PC-9 (cell line): ENCODE data around the gene TLL2. TPM values are rescaled to one million over a fixed set of nuclear protein-coding genes. Genes with fewer than 3 reads are reported as not detected.

ENCODE experiments used
- BruUV-seq: library from RNA; stranded (reverse); fragments of 400-500 nt; replicated peaks from 2 replicates; lab custom pipeline; 2021; lab: Mats Ljungman, UMichigan
- CTCF ChIA-PET: fragments of 300-600 bp; sonication (Branson Sonifier 250); formaldehyde crosslinking; loops from one replicate; lab custom pipeline; 2022; ENCODE audit warnings: antibody characterized with exemption; lab: Charles Lee
- POLR2A ChIA-PET: fragments of 300-600 bp; sonication (Branson Sonifier 250); formaldehyde crosslinking; loops from one replicate; lab custom pipeline; 2022; ENCODE audit warnings: antibody characterized with exemption; ENCODE audit not compliant: unreplicated experiment; lab: Charles Lee
- DNase-seq, 2 experiments: peaks; one replicate each; pipeline versions ENCODE4 v3.0.0 to v3.0.0-alpha.2; 2015 to 2022; ENCODE audit warnings: mixed read lengths in 1 of 2
- H2AFZ ChIP-seq: fragments of 200-600 bp; sonication (generic); 2 replicates; pipeline ENCODE4 v1.8.1; 2017; ENCODE audit warnings: antibody characterized with exemption
- H3F3A ChIP-seq: fragments of 200-600 bp; sonication (generic); 2 replicates; pipeline ENCODE4 v1.8.1; 2017; ENCODE audit warnings: antibody characterized with exemption, mild to moderate bottlenecking, low read depth; ENCODE audit not compliant: insufficient read depth
- H3K27ac ChIP-seq: fragments of 200-600 bp; sonication (generic); 2 replicates; pipeline ENCODE4 v1.6.1; 2016; ENCODE audit warnings: mixed run types
- H3K27me3 ChIP-seq: fragments of 200-600 bp; sonication (generic); 2 replicates; pipeline ENCODE4 v1.6.1; 2016; ENCODE audit warnings: low read depth, mixed run types; ENCODE audit not compliant: insufficient read depth
- H3K36me3 ChIP-seq: fragments of 200-600 bp; sonication (generic); 2 replicates; pipeline ENCODE4 v1.6.1; 2016; ENCODE audit warnings: low read depth, mixed run types
- H3K4me1 ChIP-seq: fragments of 200-600 bp; sonication (generic); replicated peaks from 2 replicates; pipeline ENCODE4 v1.6.1; 2016; ENCODE audit warnings: mixed run types; ENCODE audit not compliant: insufficient read depth
- H3K4me2 ChIP-seq: fragments of 200-600 bp; sonication (generic); 2 replicates; pipeline ENCODE4 v1.6.1; 2017; ENCODE audit warnings: mixed run types
- H3K4me3 ChIP-seq: fragments of 200-600 bp; sonication (generic); 2 replicates; pipeline ENCODE4 v1.6.1; 2016; ENCODE audit warnings: mixed run types
- H3K79me2 ChIP-seq: fragments of 200-600 bp; sonication (generic); 2 replicates; pipeline ENCODE4 v1.6.1; 2017; ENCODE audit warnings: low read depth, mixed run types
- H3K9me2 ChIP-seq: fragments of 200-600 bp; sonication (generic); 2 replicates; pipeline ENCODE4 v1.8.1; 2017; ENCODE audit warnings: mild to moderate bottlenecking; ENCODE audit not compliant: insufficient read depth
- H3K9me3 ChIP-seq: fragments of 200-600 bp; sonication (generic); 2 replicates; pipeline ENCODE4 v1.8.1; 2016; ENCODE audit warnings: low read depth; ENCODE audit not compliant: insufficient read depth
- H4K20me1 ChIP-seq: fragments of 200-600 bp; sonication (generic); 2 replicates; pipeline ENCODE4 v1.8.1; 2017; ENCODE audit not compliant: insufficient read depth
- CTCF ChIP-seq: fragments of 200-600 bp; sonication (generic); conservative IDR thresholded peaks from 2 replicates; pipeline ENCODE4 v1.6.1; 2017; ENCODE audit warnings: mixed run types, antibody characterized with exemption, mild to moderate bottlenecking, moderate library complexity
- EZH2 ChIP-seq: fragments of 200-600 bp; sonication (generic); IDR thresholded peaks from 2 replicates; pipeline ENCODE4 v1.8.0; 2017; ENCODE audit warnings: antibody characterized with exemption, low read depth
- intact Hi-C: fragments of 100-400 bp; cut with micrococcal nuclease; formaldehyde crosslinking; loops from one replicate; pipeline ENCODE4 v1.10.0; 2022; ENCODE audit not compliant: unreplicated experiment
- total RNA-seq: library from RNA; stranded (reverse); gene quantifications from 2 replicates; pipeline ENCODE4 v1.2.3, GENCODE V29; 2021

TLL2 gene
- total RNA-seq, 1 experiment from 2014 or later, result not detected

DNA sequence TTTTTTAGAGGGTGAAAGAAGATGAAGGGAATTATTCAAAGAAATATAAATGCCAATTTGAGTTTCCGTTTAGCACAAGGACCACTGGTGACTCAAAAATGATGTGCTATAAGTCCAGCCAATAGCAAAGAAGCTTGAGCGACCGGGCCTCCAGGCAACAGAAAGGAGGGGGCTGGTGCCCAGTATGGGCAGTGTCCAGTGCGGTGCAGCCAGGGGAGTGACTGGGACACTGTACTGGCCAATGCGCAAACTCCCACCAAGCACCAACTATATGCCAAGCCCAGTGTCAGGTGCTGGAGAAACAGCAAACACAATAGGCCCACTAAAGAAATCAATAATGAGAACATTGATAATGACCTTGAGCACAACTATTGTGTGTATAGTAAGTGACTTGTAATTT is 144.8 kb downstream of the TLL2 start:
- Histone ChIP-seq H3F3A (no peaks in the 10 kb centered on the region), H3K9me2 (no peaks in the 10 kb centered on the region), H3K4me3 (no peak overlapping the region), H3K79me2 (no peaks in the 10 kb centered on the region), H3K36me3 (no peaks in the 10 kb centered on the region), H3K4me2 (no peak overlapping the region), H2AFZ (no peak overlapping the region), H3K9me3 (no peaks in the 10 kb centered on the region), H3K4me1 (peaks cover 17% of the 10 kb centered on the region; the same call in 1 of the 2 replicates), H3K27ac (no peak overlapping the region), H4K20me1 (no peaks in the 10 kb centered on the region), H3K27me3 (no peaks in the 10 kb centered on the region)
- no peak for TF ChIP-seq CTCF
- POLR2A ChIA-PET, result no interaction called here
- BruUV-seq, result no TSS peak
- DNase-seq, result no peak
- intact Hi-C loops, result no loop called here
- CTCF ChIA-PET, result no interaction called here

DNA sequence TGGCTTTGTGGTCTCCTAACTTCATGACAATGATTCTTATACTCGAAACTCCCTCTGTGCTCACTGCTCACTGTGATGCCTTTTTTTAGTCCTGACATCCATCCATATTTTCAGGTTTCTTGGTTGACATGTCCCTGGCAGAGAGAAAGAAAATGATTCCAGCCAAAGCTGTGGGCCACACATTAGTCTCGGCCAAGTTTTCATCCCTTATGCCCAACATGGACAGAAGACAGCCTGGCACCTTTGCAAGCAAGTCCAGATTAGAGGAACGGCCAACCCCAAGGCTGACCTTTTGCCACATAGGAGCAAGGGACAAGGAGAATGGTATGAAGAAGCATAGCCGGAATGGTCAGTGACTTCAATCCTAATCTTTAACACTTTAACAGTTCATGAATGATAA is 146.3 kb downstream of the TLL2 start:
- POLR2A ChIA-PET, result no interaction called here
- Histone ChIP-seq H3F3A (no peaks in the 10 kb centered on the region), H2AFZ (no peak overlapping the region), H3K27me3 (no peaks in the 10 kb centered on the region), H3K4me2 (no peak overlapping the region), H3K9me2 (no peaks in the 10 kb centered on the region), H3K79me2 (no peaks in the 10 kb centered on the region), H3K4me1 (peaks cover 17% of the 10 kb centered on the region; the same call in 1 of the 2 replicates), H3K9me3 (no peaks in the 10 kb centered on the region), H3K4me3 (no peak overlapping the region), H3K27ac (no peak overlapping the region), H4K20me1 (no peaks in the 10 kb centered on the region), H3K36me3 (no peaks in the 10 kb centered on the region)
- TF ChIP-seq CTCF (no peak), EZH2 (no peak)
- DNase-seq, result no peak
- intact Hi-C loops, result no loop called here
- no TSS peak for BruUV-seq
- CTCF ChIA-PET, result no interaction called here

DNA sequence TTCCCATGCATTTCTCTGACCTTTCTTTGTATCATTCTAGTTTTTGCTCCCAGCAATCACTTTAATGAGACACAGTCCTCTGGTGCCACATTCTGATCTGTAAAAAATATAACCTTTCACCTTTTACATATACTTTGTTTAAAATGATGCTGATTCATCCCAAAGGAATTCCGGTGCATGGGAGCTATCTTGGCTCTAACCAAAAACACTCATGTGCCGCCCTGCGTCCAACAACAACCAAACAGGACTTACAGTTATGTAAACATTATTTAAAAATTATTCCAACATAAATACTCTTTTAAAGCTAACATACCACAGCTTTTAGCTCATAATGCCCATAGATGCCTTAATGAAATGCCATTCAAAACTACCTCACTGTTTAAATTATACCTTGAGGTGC is 147.2 kb downstream of the TLL2 start:
- Histone ChIP-seq H3K4me2 (peak overlapping the region; percentile 19; the same call in 1 of the 2 replicates), H3K4me3 (no peak overlapping the region), H3K27me3 (no peaks in the 10 kb centered on the region), H3K4me1 (peaks cover 17% of the 10 kb centered on the region; the same call in 1 of the 2 replicates), H3F3A (no peaks in the 10 kb centered on the region), H2AFZ (no peak overlapping the region), H3K79me2 (no peaks in the 10 kb centered on the region), H4K20me1 (no peaks in the 10 kb centered on the region), H3K36me3 (no peaks in the 10 kb centered on the region), H3K9me2 (no peaks in the 10 kb centered on the region), H3K27ac (no peak overlapping the region), H3K9me3 (no peaks in the 10 kb centered on the region)
- ChIA-PET CTCF (no interaction called here), POLR2A (no interaction called here)
- intact Hi-C loops, result no loop called here
- TF ChIP-seq CTCF, result no peak
- no peak for TF ChIP-seq EZH2
- peak in 1 of 2 experiments; percentile 50 for DNase-seq
- no TSS peak for BruUV-seq
